IMR-90 (cell line): ENCODE results near the gene NR6A1. TPM values are rescaled to one million over a fixed set of nuclear protein-coding genes. Genes with fewer than 3 reads are reported as not detected.

Source experiments
- ATAC-seq: fragments of 200-7000 bp; cut with Tn5 transposase; 2 replicates; pipeline ENCODE4 v1.9.1; 2020; ENCODE audit warnings: low read depth, mild to moderate bottlenecking, moderate library complexity
- BruUV-seq: library from RNA; stranded (reverse); fragments of 400-500 nt; replicated peaks from 2 replicates; lab custom pipeline; 2021; lab: Mats Ljungman, UMichigan
- CTCF ChIA-PET: fragments of 300-600 bp; formaldehyde crosslinking; extraction: SDS; loops from one replicate; lab custom pipeline; 2021; ENCODE audit warnings: antibody characterized with exemption; lab: Yijun Ruan, JAX
- POLR2A ChIA-PET: fragments of 300-600 bp; sonication (Branson Sonifier 250); formaldehyde crosslinking; loops from one replicate; lab custom pipeline; 2022; ENCODE audit warnings: antibody characterized with exemption; ENCODE audit not compliant: unreplicated experiment; lab: Charles Lee
- DNase-seq: peaks from one replicate; pipeline ENCODE4 v3.0.0; 2013
- H2AFZ ChIP-seq: replicated peaks from 2 replicates; pipeline ENCODE3; 2013; ENCODE audit warnings: low read length, mild to moderate bottlenecking; ENCODE audit not compliant: poor library complexity
- H2AK5ac ChIP-seq: 2 replicates; pipeline ENCODE4 v1.6.1; 2013; ENCODE audit warnings: low read depth, low read length, inconsistent platforms
- H2AK9ac ChIP-seq: replicated peaks from 2 replicates; pipeline ENCODE3; 2013; ENCODE audit warnings: mild to moderate bottlenecking, low read depth, low read length, moderate library complexity; ENCODE audit not compliant: poor library complexity
- H2BK120ac ChIP-seq: 2 replicates; pipeline ENCODE4 v1.6.1; 2013; ENCODE audit warnings: low read depth, low read length, inconsistent platforms
- H2BK15ac ChIP-seq: 3 replicates; pipeline ENCODE4 v1.6.1; 2013; ENCODE audit warnings: low read depth, low read length, inconsistent platforms
- H2BK20ac ChIP-seq: 2 replicates; pipeline ENCODE4 v1.6.1; 2013; ENCODE audit warnings: low read depth, mild to moderate bottlenecking, inconsistent platforms, low read length, moderate library complexity
- H2BK5ac ChIP-seq: 2 replicates; pipeline ENCODE4 v1.6.1; 2013; ENCODE audit warnings: mild to moderate bottlenecking, low read depth, low read length, inconsistent platforms; ENCODE audit not compliant: poor library complexity, severe bottlenecking
- H3K14ac ChIP-seq: replicated peaks from 2 replicates; pipeline ENCODE4 v1.6.1; 2013; ENCODE audit warnings: low read depth, low read length, inconsistent platforms
- H3K18ac ChIP-seq: 2 replicates; pipeline ENCODE4 v1.6.1; 2013; ENCODE audit warnings: low read depth, low read length, control low read depth
- H3K23ac ChIP-seq: 2 replicates; pipeline ENCODE4 v1.6.1; 2013; ENCODE audit warnings: low read depth, low read length, inconsistent platforms
- H3K27ac ChIP-seq: 2 replicates; pipeline ENCODE4 v1.5.1; 2013; ENCODE audit warnings: mild to moderate bottlenecking, control low read depth, low read length; ENCODE audit not compliant: insufficient read depth
- H3K27me3 ChIP-seq: 2 replicates; pipeline ENCODE4 v1.6.1; 2013; ENCODE audit warnings: low read length; ENCODE audit not compliant: control insufficient read depth, insufficient read depth
- H3K36me3 ChIP-seq: 2 replicates; pipeline ENCODE4 v1.6.1; 2013; ENCODE audit warnings: low read length, mixed read lengths; ENCODE audit not compliant: control insufficient read depth, insufficient read depth
- H3K4ac ChIP-seq: 2 replicates; pipeline ENCODE4 v1.6.1; 2013; ENCODE audit warnings: low read depth, low read length, inconsistent platforms
- H3K4me1 ChIP-seq: 2 replicates; pipeline ENCODE4 v1.6.1; 2013; ENCODE audit warnings: low read length, mixed read lengths; ENCODE audit not compliant: control insufficient read depth, insufficient read depth
- H3K4me2 ChIP-seq: 2 replicates; pipeline ENCODE4 v1.6.1; 2013; ENCODE audit warnings: low read depth, mild to moderate bottlenecking, control low read depth, low read length, moderate library complexity
- H3K4me3 ChIP-seq: 2 replicates; pipeline ENCODE4 v1.5.1; 2013; ENCODE audit warnings: low read depth, mild to moderate bottlenecking, control low read depth, low read length, moderate library complexity; ENCODE audit not compliant: insufficient read depth
- H3K56ac ChIP-seq: 2 replicates; pipeline ENCODE4 v1.6.1; 2013; ENCODE audit warnings: low read length, inconsistent platforms; ENCODE audit not compliant: insufficient read depth; ENCODE audit errors: extremely low read depth
- H3K79me1 ChIP-seq, 2 experiments: 2 replicates each; pipeline ENCODE4 v1.6.1; 2013; ENCODE audit warnings: low read length in 2 of 2, inconsistent platforms in 1 of 2, low read depth in 1 of 2
- H3K9ac ChIP-seq: 2 replicates; pipeline ENCODE4 v1.6.1; 2013; ENCODE audit warnings: low read depth, low read length, control low read depth
- H3K9me1 ChIP-seq: 2 replicates; pipeline ENCODE4 v1.6.1; 2013; ENCODE audit warnings: low read length, inconsistent platforms; ENCODE audit not compliant: insufficient read depth
- H3K9me3 ChIP-seq: 2 replicates; pipeline ENCODE4 v1.6.1; 2013; ENCODE audit warnings: low read length; ENCODE audit not compliant: control insufficient read depth, insufficient read depth
- H4K20me1 ChIP-seq: 2 replicates; pipeline ENCODE4 v1.6.1; 2013; ENCODE audit warnings: low read length, inconsistent platforms; ENCODE audit not compliant: insufficient read depth
- H4K5ac ChIP-seq: 2 replicates; pipeline ENCODE4 v1.6.1; 2013; ENCODE audit warnings: mild to moderate bottlenecking, low read depth, low read length, control low read depth
- H4K8ac ChIP-seq, 2 experiments: 2 replicates each; pipeline ENCODE4 v1.6.1; 2013; ENCODE audit warnings: low read depth in 2 of 2, low read length in 2 of 2, control low read depth in 1 of 2, inconsistent platforms in 1 of 2
- H4K91ac ChIP-seq: 2 replicates; pipeline ENCODE4 v1.6.1; 2013; ENCODE audit warnings: low read depth, low read length, inconsistent platforms; ENCODE audit not compliant: insufficient read depth
- BHLHE40 ChIP-seq: fragments of 150-350 bp; IDR thresholded peaks from 2 replicates; pipeline ENCODE4 v1.6.1; 2016; ENCODE audit warnings: mild to moderate bottlenecking, low read depth, low read length
- CEBPB ChIP-seq: IDR thresholded peaks from 2 replicates; pipeline ENCODE4 v1.6.1; 2012; ENCODE audit warnings: low read depth, low read length, improper control_type of control experiment
- CHD1 ChIP-seq: IDR thresholded peaks from 2 replicates; pipeline ENCODE4 v1.6.1; 2012; ENCODE audit warnings: low read depth, low read length, improper control_type of control experiment
- FOS ChIP-seq: fragments of 150-350 bp; IDR thresholded peaks from 2 replicates; pipeline ENCODE4 v1.6.1; 2016; ENCODE audit warnings: low read depth, low read length
- MAFK ChIP-seq: IDR thresholded peaks from 2 replicates; pipeline ENCODE4 v1.6.1; 2012; ENCODE audit warnings: low read depth, low read length, improper control_type of control experiment
- MAZ ChIP-seq: IDR thresholded peaks from 2 replicates; pipeline ENCODE4 v1.6.1; 2012; ENCODE audit warnings: low read depth, mild to moderate bottlenecking, low read length, improper control_type of control experiment, moderate library complexity, borderline replicate concordance
- MXI1 ChIP-seq: IDR thresholded peaks from 2 replicates; pipeline ENCODE4 v1.6.1; 2012; ENCODE audit warnings: low read depth, mild to moderate bottlenecking, low read length, moderate library complexity, borderline replicate concordance
- NFE2L2 ChIP-seq: fragments of 150-350 bp; IDR thresholded peaks from 2 replicates; pipeline ENCODE4 v1.6.1; 2016; ENCODE audit warnings: low read depth, mild to moderate bottlenecking, low read length
- RAD21 ChIP-seq: IDR thresholded peaks from 2 replicates; pipeline ENCODE4 v1.6.1; 2012; ENCODE audit warnings: low read length, improper control_type of control experiment
- RCOR1 ChIP-seq: IDR thresholded peaks from 2 replicates; pipeline ENCODE4 v1.6.1; 2012; ENCODE audit warnings: mild to moderate bottlenecking, low read length, improper control_type of control experiment; ENCODE audit not compliant: insufficient replicate concordance
- RFX5 ChIP-seq: IDR thresholded peaks from 2 replicates; pipeline ENCODE4 v1.8.0; 2012; ENCODE audit warnings: low read depth, mild to moderate bottlenecking, low read length, moderate library complexity
- SMC3 ChIP-seq: fragments of 150-350 bp; IDR thresholded peaks from 2 replicates; pipeline ENCODE4 v1.6.1; 2016; ENCODE audit warnings: low read depth, mild to moderate bottlenecking, antibody characterized with exemption, low read length, moderate library complexity
- WGBS, 2 experiments: methylation state at CpG; one replicate each; pipeline versions ENCODE4 v1.1.5 to v1.1.7; 2013; ENCODE audit warnings: missing lambda C conversion rate in 2 of 2; ENCODE audit not compliant: insufficient read length in 1 of 2; ENCODE audit errors: extremely low coverage in 2 of 2; 5-methylcytosine and 5-hydroxymethylcytosine counted together
- dilution Hi-C: fragments of 300-500 bp; cut with HindIII; formaldehyde crosslinking; loops from one replicate; pipeline ENCODE4 v1.14.3; 2018; ENCODE audit warnings: low sequenced_read_pairs; ENCODE audit not compliant: unreplicated experiment
- in situ Hi-C: fragments of 300-500 bp; cut with MboI; formaldehyde crosslinking; loops from 3 replicates; pipeline ENCODE4 v1.14.3; 2019; ENCODE audit warnings: low sequenced_read_pairs, inconsistent platforms, mixed read lengths
- intact Hi-C: fragments of 100-400 bp; cut with micrococcal nuclease; formaldehyde crosslinking; loops from 2 replicates; pipeline ENCODE4 v1.10.0; 2022
- polyA plus RNA-seq, 3 experiments: library from polyadenylated mRNA; depleted of rRNA; stranded (reverse); fragments of >200 nt; gene quantifications; 2 replicates each; pipeline ENCODE4 v1.2.3, GENCODE V29; 2012; ENCODE audit warnings: low replicate concordance in 1 of 3
- total RNA-seq: library from RNA; depleted of rRNA; stranded (reverse); fragments of >200 nt; gene quantifications from 2 replicates; pipeline ENCODE4 v1.2.3, GENCODE V29; 2012
- TF ChIP-seq, protein P1 (sequence below): fragments of 150-350 bp; IDR thresholded peaks from 2 replicates; pipeline ENCODE4 v1.6.1; 2016; ENCODE audit warnings: low read depth, mild to moderate bottlenecking, low read length, moderate library complexity, borderline replicate concordance
- TF ChIP-seq, protein P2 (sequence below): conservative IDR thresholded peaks from 2 replicates; pipeline ENCODE4 v1.5.1; 2012; ENCODE audit warnings: mild to moderate bottlenecking, low read depth, low read length, improper control_type of control experiment

Gene NR6A1
- total and polyA plus RNA-seq, 2 of the 4 experiments (the other 2 are of a cell fraction): 0.14 to 0.36 TPM

DNA sequence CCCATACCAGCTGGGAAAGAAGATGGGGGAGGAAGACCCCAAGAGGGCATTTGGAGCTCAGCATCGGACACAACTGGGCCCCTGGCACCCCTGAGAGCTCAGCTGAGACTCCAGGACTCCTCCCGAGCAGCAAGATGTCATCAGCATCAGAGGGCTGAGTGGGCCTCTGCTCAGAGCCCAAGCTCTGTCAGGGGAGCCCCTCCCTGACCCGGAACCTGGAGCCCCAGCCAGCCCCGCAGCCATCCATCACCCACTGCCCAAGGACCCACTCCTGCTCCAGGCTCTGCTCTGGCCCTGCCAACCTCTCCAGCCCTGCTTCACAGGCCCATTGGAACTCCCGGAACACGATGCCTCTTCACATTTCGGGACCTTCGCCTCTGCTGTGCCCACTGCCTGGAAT is 273.7 kb downstream of the NR6A1 start:
- no peak overlapping the region for H4K5ac ChIP-seq
- BruUV-seq: no TSS peak
- ATAC-seq: no peak
- ChIA-PET CTCF (no interaction called here), POLR2A (no interaction called here)
- H2BK20ac ChIP-seq: no peak overlapping the region
- no peak overlapping the region for H2AK5ac ChIP-seq
- no peak overlapping the region for H3K4me2 ChIP-seq
- no peak overlapping the region for H3K18ac ChIP-seq
- H3K4me1 ChIP-seq: no peaks in the 10 kb centered on the region
- no peak overlapping the region for H3K56ac ChIP-seq
- H4K8ac ChIP-seq: no peak overlapping the region
- TF ChIP-seq CEBPB (no peak), BHLHE40 (no peak), MAZ (no peak), CHD1 (no peak), MAFK (no peak), NFE2L2 (no peak), RCOR1 (no peak), FOS (no peak), MXI1 (no peak), RAD21 (no peak), SMC3 (no peak), RFX5 (no peak)
- TF ChIP-seq, protein P1, sequence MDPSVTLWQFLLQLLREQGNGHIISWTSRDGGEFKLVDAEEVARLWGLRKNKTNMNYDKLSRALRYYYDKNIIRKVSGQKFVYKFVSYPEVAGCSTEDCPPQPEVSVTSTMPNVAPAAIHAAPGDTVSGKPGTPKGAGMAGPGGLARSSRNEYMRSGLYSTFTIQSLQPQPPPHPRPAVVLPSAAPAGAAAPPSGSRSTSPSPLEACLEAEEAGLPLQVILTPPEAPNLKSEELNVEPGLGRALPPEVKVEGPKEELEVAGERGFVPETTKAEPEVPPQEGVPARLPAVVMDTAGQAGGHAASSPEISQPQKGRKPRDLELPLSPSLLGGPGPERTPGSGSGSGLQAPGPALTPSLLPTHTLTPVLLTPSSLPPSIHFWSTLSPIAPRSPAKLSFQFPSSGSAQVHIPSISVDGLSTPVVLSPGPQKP: no peak
- TF ChIP-seq, protein P2, sequence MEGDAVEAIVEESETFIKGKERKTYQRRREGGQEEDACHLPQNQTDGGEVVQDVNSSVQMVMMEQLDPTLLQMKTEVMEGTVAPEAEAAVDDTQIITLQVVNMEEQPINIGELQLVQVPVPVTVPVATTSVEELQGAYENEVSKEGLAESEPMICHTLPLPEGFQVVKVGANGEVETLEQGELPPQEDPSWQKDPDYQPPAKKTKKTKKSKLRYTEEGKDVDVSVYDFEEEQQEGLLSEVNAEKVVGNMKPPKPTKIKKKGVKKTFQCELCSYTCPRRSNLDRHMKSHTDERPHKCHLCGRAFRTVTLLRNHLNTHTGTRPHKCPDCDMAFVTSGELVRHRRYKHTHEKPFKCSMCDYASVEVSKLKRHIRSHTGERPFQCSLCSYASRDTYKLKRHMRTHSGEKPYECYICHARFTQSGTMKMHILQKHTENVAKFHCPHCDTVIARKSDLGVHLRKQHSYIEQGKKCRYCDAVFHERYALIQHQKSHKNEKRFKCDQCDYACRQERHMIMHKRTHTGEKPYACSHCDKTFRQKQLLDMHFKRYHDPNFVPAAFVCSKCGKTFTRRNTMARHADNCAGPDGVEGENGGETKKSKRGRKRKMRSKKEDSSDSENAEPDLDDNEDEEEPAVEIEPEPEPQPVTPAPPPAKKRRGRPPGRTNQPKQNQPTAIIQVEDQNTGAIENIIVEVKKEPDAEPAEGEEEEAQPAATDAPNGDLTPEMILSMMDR: no peak
- H3K23ac ChIP-seq: no peak overlapping the region
- peaks cover 3% of the 10 kb centered on the region; the same call in 1 of the 2 replicates for H4K20me1 ChIP-seq
- no peaks in the 10 kb centered on the region for H3K79me1 ChIP-seq
- intact Hi-C loops: no loop called here
- H2BK15ac ChIP-seq: no peak overlapping the region
- no peaks in the 10 kb centered on the region for H3K36me3 ChIP-seq
- H3K4ac ChIP-seq: no peak overlapping the region
- in situ Hi-C loops: no loop called here
- H3K9me3 ChIP-seq: peaks cover 2% of the 10 kb centered on the region; the same call in 1 of the 2 replicates
- DNase-seq: no peak
- no peak overlapping the region for H3K9ac ChIP-seq
- H2AK9ac ChIP-seq: no peak overlapping the region
- H2BK5ac ChIP-seq: no peak overlapping the region
- H3K9me1 ChIP-seq: no peaks in the 10 kb centered on the region
- no peak overlapping the region for H2BK120ac ChIP-seq
- H2AFZ ChIP-seq: peak overlapping the region; percentile 29
- 70% methylated on average over 5 of the region's 8 CpGs; no CpG with 5 or more reads in 1 of the 2 experiments for WGBS, 2 experiments
- H3K27ac ChIP-seq: no peak overlapping the region
- H3K4me3 ChIP-seq: no peak overlapping the region
- H3K27me3 ChIP-seq: peaks cover 90% of the 10 kb centered on the region
- no peak overlapping the region for H3K14ac ChIP-seq
- dilution Hi-C loops: no loop called here
- no peak overlapping the region for H4K91ac ChIP-seq
